ENCODE results near the gene RIIAD1.
"Not testable (repeated sequence)": the region's sequence is repeated elsewhere in the genome, so short reads cannot be mapped to it uniquely, and the experiment has no call there.

Gene RIIAD1

DNA sequence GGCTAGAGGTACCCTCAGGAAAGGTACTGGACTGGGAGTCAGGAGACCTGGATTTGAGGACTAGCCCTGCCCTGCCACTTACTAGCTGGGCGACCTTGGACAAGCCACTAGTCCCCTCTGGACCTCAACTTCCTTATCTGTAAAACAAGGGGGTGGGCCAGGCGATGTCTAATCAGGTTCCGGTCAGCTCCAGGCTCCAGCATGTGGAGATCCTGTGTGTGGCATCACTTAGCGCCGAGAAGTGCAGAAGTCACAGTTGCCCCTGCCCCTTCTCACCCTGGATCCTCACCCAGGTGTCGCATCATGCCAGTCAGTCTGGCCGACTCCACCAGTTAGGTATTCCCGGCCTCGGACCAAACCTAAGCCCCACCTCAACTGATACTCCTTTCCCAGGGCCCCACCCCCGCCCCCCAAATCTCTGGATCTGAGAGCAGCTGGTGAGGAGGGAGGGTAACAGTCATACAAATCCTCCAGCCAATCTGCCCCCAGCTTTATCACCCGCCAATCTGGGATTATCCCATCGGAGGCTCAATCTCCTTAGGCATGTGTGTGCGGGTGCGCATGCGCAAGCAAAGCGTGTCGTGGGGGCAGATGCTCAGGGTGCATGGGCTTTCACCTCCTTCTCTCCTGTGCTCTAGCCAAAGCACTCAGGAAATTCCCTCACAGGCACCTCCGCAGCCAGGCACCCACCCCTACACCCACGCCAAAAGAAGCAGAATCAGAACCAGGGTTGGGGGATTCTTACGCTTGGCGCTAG is 10.1 kb upstream of the RIIAD1 start:
- no peak for DNase-seq

DNA sequence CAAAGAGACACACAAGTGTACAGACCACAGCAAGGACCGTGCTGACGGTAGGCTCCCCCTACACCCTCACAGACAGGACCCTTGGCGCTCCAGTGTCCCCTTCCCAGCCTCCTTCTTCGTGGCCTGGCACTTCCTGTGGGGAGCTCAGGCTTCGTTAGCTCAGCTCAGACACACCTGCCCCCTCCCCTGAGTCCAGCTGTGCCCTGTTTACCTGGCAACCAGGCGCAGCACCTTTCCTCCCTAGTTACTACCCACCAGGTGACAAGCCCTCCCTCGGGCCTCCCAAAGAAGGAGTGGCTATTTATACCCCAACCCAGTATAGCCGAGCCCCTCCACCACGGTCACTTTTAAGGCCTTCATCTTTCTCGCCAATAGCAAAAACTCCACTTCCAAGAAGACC is 9.4 kb upstream of the RIIAD1 start:
- DNase-seq = no peak

DNA sequence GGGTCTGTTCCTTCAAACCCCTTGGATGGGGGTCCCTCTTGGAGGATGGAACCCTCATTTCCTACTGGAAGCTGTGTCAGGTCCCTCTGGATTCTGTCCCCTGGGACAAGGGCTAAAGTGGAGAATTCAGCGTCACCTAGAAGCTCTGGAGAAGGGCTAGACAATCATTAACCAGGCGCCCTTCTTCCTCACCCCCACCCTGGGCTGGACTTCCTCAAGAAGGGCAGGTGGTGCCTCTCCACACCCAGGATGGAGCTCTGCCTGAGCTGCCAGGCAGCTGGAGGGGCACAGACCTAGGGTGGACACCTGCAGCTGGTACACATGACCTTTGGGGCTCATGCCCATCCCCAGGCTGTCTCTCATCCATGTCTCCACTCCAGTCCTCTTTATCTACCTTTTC is 8.3 kb upstream of the RIIAD1 start:
- no peak for DNase-seq

DNA sequence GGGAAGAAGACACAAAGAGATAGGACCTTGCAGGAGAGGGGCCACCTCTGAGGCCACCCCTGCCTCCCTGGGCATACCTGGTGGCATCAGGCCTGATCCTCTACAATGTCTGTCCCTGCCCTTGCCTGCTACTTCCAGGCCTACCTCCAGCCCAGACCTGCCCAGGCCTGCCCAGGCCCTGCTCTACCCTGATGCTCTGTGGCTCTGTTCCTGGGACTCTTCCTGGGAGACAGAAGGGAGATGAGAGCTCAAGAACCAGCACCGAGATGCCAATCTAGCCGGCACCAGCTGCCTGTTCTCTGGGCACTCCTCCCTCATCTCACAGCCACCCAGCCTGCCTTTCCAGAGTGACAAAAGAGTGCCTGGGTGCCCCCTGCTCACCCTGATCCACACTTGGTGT is 7.4 kb upstream of the RIIAD1 start:
- no peak for DNase-seq

DNA sequence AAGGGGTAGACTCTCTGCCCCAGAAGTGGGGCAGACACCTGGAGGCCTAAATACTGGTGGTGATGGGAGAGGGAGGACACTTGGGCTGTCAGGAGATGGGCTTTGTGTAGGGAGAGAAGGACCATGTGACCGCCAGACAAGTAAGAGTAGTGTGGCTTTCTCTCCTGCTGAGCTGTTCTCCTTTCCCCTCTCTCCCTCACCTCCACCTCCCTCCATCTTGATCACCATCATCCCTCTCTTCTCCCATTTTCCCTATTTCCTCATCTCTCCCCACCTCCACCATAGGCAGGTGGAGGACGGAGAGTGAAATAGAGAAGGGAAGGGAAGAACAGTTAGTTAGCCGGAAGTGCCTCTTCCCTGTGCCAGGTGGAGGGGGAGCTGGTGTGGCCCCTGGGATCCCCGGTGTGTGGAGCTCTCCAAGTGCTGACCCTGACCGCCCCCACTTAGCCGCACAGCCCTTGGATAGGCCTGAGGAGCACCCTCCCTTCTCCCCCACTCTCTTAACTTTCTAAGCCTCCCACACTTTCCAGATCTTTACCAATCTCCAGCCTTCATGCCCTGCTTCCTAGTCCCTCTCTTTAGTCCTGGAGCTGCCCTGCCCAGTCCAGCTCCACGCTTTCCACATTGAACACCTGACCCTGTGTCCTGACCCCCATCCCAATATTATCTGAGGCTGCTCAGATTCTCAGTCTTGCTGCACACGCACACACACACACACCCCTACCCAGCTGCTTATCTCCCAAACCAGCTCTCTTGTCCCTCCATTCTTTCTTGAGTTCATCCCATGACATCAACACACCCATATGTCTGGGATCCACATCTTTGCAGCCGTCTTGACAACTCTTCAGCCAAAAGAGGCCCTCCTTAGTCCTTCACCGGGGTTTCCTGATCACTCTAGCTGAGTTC is 6.2 kb upstream of the RIIAD1 start:
- no peak for DNase-seq

DNA sequence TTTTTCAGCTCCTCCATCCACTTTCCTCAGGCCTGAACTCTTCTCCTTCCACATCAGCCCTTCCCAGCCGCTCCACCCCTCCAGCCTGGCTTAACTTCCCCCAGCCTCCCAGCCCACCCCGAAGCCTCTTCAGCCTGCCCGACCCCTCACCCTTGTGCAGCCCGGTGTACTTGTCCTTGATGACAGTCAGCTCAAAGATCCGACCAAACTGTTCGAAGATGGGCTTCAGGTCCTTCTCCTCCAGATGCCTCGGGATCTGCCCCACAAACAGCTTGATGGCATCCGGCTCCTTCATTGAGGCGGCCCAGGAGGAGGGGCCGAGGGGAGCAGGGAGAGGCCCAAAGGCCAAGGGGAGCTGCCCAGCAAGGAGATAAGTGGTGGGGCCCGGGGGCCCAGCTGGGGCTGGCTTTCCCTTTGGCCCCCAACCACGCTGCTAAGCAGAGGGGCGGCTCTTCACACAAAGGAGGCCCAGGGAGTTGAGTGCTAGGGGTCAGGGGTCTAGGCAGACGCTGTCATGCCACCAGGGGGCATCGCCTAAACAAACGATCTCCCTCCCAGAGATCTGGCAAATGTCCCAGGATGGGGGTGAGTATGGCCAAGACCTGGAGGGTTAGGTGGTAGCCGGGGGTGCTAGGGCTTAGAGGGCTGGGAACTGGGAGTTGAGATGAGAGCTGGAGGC is 5.5 kb upstream of the RIIAD1 start:
- no peak for DNase-seq

DNA sequence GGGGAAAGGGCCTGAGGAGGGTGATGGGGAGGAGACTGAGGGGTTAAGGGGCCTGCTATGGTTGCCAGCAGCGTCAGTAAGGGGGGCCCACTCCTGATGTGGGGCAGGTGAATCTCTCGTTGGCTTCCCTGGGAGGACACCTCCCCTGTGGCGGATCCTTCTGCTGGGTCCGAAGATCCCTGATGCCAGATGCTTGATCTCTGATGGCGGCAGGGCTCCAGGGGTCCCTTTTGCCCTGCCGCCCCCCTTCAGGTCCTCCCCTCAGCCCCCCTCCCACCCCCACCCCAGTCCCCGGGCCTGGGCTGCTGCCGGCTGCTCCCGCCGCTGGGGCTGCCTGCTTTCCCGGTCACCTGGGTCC is 4.9 kb upstream of the RIIAD1 start:
- DNase-seq = no peak

DNA sequence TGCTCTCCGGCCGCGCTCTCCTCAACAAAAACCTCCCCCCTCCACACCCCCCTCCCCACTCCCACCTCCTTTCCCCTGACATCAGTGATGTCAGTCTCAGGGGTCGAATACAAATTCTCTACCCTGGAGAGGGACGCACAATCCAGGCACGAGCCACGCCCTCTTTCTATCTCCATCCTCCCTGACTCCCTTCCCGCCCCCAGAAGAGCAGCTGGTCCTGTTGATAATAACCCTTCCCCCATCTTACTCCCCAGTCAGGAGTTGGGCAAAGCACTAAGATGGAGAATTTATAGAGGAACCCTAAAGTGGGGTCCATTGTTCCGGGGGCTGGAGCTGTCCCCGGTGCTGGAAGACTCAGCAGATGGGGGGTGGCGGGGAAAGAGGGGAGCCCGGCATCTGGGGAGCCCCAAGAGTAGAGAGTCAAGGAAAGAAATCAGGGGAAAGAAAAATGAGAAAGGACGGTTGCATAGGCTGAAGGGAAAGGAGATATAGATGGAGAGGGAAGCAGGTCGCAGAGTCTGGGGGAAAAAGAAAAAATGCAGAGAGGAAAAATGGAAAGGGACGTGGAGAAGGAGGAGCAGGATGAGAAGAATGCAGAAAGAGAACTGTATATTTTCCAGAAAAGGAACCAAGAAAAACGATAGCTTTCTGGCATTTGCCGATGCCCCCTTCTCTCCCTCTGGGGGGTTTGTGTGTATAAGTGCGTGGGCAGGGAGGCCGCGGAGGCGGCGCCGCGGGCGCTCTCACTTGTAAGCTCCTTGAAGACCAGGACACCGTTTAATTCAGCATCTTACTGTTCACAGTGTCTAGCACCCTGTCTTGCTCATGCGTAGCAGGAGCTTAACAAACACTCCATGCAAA is 4.3 kb upstream of the RIIAD1 start, which contains the start of gene CELF3:
Gene CELF3 (minus strand): TSS at position 33 of the 861 bp plus-strand sequence. CDS start 783 bp downstream, outside the sequence.
- peak; percentile 21 for DNase-seq

DNA sequence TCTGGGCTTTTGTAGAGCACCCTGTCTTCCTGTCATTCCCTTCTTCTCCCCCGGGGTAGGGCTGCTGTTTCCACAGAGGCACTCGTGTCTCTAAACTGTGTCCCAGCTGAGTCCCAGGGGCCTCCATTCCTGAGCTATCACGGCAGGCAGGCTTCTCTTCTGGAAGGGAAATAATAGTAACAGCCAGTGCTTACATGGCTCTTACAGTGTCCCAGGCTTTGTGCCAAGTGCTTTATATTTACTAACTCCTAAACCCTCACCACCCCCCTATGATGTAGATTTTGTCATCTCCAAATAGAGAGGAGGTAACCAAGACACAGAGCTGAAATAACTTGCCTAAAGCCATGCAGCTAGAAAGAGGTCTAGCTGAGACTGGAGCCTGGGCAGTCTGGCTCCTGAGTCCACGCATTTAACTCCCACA is 3.3 kb upstream of the RIIAD1 start:
- no peak for DNase-seq

DNA sequence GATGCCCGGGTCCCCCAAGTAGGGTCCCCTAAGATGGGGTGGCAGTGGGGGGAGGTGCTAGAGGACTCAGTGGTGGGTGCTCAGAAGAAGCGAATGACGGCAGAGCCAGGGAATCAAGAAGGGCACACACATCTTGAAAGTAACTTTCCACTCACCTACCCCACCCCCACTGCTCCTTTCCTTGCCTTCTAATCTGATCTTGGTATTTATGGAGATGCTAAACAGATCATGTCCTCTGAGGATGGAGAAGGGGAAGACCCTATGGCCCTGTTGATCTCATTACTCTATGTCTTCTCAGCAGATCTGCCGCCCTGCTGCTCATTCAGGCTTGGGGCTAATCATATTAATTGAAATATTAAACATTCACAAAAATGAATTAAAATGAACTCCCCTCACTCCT is 2.7 kb upstream of the RIIAD1 start:
- DNase-seq = no peak

DNA sequence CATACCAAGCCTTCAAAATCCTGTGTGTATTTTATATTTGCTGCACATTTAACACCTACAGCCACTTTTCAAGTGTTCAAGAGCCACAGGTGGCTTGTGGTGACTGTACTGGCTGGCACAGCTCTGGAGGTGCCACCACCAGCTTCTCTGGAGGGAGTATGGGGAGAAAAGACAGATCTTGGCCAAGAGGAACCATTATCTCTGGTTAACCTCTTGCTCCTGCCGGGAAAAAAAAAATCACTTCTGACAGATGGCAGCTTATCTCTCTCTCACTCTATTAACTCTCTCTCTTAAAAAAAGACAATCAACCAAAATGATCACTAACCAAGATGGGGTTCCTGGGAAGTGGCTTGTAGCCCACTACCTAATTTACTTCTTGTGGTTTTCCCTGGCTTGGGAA is 1.2 kb upstream of the RIIAD1 start:
- no peak for DNase-seq

DNA sequence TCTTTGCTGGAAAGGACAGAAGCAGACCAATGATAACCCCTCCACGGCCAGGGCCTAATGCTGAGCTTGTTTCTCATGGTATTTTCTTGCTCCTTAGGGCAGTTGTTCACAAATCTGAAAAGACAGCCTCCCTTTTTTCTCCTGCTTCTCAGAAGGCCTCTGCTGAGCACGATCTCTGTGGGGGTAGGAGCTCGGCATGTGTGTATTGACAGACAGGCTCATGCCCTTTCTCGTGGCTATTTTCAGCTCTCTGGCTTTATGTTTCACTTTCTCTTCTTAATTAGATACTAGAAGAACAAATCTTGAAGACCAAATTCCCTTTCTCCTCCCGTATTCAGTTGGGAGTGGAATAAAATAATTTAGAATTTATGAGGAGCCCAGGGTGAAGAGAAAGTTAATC is 768 bp upstream of the RIIAD1 start:
- no peak for DNase-seq

DNA sequence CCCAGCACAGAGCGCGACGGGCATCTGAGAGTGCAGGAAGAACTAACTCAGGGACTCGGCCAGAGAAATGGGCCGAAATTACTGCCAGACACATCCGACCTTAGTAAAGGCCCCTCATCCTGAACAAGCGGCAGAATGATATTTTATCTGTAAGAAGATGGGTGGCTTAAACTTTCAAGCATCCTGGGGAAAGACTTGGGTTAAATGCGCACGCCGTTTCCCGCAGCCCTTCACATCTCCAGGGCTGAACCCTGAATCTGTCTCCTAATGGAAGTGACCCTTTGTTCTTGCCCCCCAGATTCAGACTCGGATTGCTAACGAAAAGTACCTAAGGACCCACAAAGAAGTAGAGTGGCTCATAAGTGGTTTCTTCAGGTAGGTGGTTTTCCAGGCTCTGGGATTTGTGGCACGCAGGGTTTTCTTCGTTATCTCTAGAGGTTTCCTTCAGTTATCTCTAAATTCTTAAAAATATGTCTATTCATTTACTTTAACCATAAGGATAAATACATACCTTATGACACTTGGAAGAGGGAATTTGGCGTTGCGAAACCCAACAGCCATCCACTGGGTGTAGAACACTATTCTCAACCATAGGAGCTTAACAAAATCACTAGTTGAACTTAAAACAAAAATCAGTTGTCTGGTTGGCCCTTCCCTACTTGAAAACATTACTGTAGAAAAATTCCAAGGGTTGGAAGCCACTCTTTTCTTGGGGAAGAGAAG is 627 bp downstream of the RIIAD1 start:
- no peak for DNase-seq

DNA sequence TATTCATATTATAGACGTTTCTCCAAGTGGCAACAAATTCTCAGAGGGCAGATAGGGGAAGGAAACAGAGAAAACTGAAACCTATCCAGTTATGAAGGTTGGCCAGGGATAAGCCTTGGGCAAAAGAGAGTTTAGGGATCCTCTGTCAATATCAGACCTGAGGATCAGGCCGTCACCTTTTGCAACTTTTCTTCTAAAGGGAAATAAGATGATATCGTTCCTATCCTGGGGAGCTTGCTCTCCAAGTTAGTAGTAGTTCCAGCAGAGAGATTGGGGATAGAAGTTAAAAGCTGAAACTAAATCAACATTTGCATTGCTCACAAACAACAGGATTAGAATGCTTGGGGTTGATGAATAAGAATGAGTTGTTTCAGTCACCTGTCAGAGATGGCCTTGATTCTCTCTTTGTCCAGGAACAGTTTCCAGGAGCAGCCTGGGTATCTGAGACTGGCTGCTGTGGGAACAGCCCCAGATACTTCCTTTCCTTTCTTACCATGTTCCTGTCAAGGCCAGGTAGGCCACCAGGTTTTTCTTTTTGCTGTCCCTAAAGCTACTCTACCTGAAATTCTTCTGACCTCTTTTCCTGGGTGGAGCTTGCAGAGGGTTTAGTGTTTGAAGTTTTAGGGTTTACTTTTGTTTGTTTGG is 2.5 kb downstream of the RIIAD1 start:
- DNase-seq = no peak

DNA sequence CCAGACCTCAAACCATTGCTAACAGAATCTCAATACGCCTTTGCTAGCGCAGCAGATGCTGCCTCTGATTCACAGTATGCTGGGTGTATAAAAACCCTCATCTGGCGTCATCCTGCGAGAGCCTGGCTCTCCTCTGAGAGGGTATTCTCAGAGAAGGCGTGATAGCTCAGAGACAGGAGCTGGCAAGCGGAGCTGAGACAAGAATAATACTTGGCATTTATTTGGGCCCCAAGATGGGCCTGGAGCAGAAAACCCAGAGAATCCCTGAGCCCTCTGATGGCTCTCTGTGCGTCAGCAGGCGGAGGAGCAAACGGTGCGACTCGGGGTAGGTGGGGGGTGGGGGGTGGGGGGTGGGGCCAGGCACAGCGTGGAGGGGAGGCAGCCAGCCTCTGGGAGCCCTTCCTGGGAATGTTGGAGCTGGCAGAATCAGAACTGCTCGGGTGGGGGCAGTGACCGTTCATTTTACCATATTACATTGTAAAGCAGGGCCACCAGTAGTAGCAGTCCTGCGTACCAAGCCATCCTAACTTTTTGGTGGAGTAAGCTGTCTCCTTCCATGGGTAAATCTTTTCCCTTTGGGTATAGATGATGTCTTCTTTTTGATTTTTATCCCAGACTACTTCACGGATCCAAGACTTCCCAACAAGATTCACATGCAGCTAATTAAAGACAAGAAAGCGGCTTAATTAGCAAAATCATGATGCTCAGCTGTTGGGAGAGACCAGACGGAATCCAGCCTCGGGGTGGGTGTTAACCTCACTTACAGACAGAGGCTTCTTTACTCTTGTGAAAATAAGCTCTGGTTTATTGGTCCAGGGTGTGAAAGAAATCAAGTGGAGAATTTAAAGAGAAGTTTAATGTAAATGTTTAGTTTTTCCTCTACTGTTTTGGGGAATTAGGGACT is 7.1 kb downstream of the RIIAD1 start:
- no peak for DNase-seq

DNA sequence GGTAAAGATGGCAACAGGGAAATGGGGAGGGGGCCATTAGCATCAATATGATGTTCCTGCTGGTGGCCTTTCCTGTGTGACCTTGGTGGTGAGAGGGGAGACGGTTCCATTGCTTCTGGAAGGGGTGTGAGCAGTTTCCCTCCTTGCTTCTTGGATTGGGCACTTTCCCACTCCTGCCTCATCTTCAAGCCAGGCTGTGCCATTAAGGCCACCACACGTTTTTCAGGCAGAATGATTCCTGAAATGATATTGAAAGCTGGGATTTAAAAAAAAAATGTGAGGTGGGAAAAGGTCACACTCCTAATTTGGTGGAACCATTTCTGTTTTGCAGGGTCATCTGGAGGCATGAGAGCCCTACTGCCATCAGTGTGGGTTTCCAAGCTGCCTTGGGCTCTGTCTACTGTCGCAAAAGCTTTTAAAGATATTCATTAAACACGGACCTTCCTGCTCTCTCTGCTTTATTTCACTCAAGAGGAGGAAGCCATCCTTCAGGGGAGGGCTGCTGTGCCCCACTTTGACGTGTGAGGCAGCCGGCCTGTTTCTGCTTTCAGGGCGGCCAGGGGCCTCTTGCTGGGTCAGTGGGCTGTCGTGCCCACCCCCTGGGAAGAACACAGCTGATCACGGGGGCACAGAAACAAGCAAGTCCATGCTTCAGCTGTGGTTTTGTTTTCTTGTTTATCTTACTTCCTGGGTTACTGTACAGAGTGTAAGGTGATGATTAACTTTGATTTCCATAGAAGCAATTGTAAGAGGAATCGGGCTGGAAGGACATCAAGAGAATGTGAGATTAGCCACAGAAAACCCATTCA is 8.0 kb downstream of the RIIAD1 start:
- DNase-seq = no peak

DNA sequence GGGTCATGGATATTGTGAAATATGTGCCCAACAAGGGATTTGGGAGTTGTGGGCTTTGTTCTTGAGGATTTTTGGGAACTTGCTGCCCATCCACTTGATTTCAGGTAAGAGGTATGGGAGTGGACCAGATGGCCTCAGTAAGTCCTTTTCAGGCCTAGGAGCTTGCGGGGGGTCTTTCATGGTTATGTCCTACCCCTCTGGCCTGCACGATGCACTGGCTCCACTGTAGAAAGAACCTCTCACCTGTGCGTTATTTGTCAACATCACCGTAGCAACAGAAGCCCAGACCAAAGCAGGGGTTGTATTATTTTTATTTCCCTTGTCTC is 8.6 kb downstream of the RIIAD1 start:
- DNase-seq = no peak

DNA sequence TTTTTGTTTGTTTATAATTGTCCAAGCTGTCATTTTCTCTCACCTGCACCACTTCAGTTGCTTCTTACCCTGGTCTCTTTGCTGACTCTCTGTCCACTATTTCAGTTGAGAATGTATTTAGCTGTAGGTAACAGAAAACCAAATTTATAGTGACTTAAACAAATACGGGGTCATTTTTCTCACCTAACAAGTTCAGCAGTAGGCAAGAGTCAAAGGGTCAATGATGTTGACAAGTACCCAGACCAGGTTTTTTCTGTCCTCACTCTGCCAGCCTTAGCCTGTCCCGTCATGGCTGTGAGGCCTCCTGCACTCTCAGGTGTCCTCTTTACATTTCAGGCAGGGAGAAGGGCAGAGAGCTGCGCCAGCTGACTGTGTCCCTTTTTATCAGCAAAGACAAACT is 11.8 kb downstream of the RIIAD1 start:
- DNase-seq = no peak

DNA sequence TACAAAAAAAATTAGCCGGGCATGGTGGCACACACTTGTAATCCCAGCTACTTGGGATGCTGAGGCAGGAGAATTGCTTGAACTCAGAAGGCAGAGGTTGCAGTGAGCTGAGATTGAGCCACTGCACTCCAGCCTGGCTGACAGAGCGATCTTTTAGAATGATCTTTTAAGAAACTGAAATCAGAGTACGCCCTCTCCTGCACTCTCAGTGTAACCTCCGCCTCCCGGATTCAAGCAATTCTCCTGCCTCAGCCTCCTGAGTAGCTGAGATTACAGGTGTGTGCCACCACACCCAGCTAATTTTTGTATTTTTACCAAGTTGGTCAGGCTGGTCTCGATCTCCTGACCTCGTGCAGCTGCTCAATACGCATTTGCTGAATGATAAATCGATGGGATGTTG is 12.7 kb downstream of the RIIAD1 start:
- DNase-seq = not testable (repeated sequence)

DNA sequence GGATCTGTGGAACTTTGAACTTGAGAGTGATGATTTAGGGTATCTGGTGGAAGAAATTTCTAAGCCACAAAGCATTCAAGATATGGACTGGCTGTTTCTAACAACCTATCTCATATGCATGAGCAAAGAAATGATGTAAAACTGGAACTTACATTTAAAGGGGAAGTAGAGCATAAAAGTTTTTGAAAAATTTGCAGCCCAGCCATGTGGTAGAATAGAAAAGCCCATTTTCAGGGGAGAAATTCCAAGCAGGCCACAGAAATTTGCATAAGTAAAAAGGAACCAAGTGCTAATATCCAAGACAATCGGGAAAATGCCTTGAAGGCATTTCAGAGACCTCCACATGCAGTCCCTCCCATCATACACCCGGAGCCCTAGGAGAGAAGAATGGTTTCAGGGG is 15.7 kb downstream of the RIIAD1 start:
- DNase-seq = no peak
